ENCODE measurements around the gene LIMA1. TPM values are rescaled to one million over a fixed set of nuclear protein-coding genes. Genes with fewer than 3 reads are reported as not detected.
A peak's percentile ranks its signal among the peaks of the same experiment; 100 is the strongest.

The LIMA1 gene
- total RNA-seq, 4 donors from 2014 or later = 87.7 to 213 (median 152) TPM

DNA sequence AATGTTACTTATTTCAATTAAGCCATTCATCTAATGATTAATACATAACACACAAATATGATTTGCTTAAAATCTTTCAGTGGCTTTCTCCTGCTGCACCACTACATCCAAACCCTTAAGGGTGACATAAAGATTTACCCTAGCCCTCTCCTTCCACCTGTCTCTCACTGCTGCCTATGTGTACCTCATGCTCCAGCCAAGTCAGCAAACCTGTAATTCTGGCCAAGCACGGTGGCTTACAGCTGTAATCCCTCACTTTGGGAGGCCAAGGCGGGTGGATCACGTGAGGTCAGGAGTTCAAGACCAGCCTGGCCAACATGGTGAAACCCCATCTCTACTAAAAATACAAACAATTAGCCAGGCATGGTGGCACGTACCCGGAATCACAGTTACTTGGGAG, 84.5 kb downstream of the LIMA1 start:
- 91 to 93% methylated on average over 5 of the region's 5 CpGs for WGBS, 2 donors
- TF ChIP-seq POLR2A (IDR thresholded peaks at IDR 0.05) (no peak), EP300 (IDR thresholded peaks at IDR 0.05) (no peak)
- TF ChIP-seq, protein P1, sequence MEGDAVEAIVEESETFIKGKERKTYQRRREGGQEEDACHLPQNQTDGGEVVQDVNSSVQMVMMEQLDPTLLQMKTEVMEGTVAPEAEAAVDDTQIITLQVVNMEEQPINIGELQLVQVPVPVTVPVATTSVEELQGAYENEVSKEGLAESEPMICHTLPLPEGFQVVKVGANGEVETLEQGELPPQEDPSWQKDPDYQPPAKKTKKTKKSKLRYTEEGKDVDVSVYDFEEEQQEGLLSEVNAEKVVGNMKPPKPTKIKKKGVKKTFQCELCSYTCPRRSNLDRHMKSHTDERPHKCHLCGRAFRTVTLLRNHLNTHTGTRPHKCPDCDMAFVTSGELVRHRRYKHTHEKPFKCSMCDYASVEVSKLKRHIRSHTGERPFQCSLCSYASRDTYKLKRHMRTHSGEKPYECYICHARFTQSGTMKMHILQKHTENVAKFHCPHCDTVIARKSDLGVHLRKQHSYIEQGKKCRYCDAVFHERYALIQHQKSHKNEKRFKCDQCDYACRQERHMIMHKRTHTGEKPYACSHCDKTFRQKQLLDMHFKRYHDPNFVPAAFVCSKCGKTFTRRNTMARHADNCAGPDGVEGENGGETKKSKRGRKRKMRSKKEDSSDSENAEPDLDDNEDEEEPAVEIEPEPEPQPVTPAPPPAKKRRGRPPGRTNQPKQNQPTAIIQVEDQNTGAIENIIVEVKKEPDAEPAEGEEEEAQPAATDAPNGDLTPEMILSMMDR (IDR thresholded peaks at IDR 0.05) = no peak

DNA sequence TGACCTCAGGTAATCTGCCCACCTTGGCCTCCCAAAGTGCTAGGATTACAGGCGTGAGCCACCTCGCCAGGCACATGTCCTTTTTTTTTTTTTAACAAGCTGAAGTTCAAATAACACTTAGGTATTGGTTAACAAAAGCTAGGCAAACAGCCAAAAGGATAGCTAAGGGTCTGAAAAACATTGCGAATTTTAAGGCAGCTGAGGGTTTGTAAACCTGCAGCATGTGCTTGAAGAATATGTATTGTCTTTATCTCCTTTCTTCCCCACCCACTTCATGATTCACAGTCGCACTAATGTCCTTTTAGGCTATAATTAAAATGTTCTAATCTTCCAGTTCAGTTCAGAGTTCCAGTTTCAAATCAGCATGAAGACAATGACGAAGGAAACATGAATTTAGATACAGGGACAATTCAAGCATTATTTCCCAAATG, 86.0 kb downstream of the LIMA1 start:
- Histone ChIP-seq H3K9me3 (no peaks in the 10 kb centered on the region), H3K36me3 (peaks cover 0 to 66% (median 0%) of the 10 kb centered on the region in 3 donors), H3K27ac (no peak overlapping the region), H3K4me1 (peaks cover 0 to 6% (median 0%) of the 10 kb centered on the region in 4 donors), H3K4me3 (no peak overlapping the region), H3K27me3 (no peaks in the 10 kb centered on the region)
- WGBS, 2 donors = 73 to 78% methylated on average over 5 of the region's 5 CpGs
- TF ChIP-seq EP300 (IDR thresholded peaks at IDR 0.05) = no peak
- TF ChIP-seq POLR2A (IDR thresholded peaks at IDR 0.05) = no peak
- TF ChIP-seq, protein P1 (IDR thresholded peaks at IDR 0.05) = no peak
- DNase-seq (ENCODE audit: low spot score in 2 of 2) = no peak

More for the DNA sequence above, 84.5 kb downstream of the LIMA1 start:
- no peak for DNase-seq (ENCODE audit: low spot score in 2 of 2)
- Histone ChIP-seq H3K36me3 (peaks cover 0 to 73% (median 0%) of the 10 kb centered on the region in 3 donors), H3K4me1 (peaks cover 0 to 6% (median 0%) of the 10 kb centered on the region in 4 donors), H3K27me3 (no peaks in the 10 kb centered on the region), H3K4me3 (no peak overlapping the region), H3K27ac (no peak overlapping the region), H3K9me3 (no peaks in the 10 kb centered on the region)

DNA sequence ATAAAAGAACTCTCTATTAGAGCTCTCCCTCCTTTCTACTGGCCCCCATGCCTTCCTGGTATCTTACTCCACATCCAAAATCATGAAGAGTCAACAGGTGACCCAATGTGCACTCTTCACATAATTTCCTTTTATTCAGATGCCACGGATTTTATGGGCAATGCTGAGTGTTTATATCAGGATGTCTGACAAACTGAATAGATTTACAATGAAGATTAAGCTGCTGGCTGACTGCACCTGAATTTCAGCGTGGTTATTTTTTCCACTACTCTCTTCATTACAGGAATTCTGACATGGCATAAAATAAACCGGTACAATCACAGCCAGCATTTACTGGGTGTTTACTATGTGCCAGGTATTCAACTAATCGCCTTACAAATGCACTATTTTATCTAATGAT, 86.8 kb downstream of the LIMA1 start:
- TF ChIP-seq EP300 (IDR thresholded peaks at IDR 0.05) (no peak), POLR2A (IDR thresholded peaks at IDR 0.05) (no peak)
- TF ChIP-seq, protein P1 (IDR thresholded peaks at IDR 0.05) = no peak
- Histone ChIP-seq H3K36me3 (peaks cover 0 to 66% (median 0%) of the 10 kb centered on the region in 3 donors), H3K4me3 (no peak overlapping the region), H3K4me1 (peaks cover 0 to 6% (median 0%) of the 10 kb centered on the region in 4 donors), H3K27me3 (no peaks in the 10 kb centered on the region), H3K9me3 (no peaks in the 10 kb centered on the region), H3K27ac (peak overlapping the region in 1 of 4 donors; percentile 8)
- DNase-seq (ENCODE audit: low spot score in 2 of 2) = no peak
- WGBS, 2 donors = 67 to 69% methylated on average over 4 of the region's 4 CpGs

DNA sequence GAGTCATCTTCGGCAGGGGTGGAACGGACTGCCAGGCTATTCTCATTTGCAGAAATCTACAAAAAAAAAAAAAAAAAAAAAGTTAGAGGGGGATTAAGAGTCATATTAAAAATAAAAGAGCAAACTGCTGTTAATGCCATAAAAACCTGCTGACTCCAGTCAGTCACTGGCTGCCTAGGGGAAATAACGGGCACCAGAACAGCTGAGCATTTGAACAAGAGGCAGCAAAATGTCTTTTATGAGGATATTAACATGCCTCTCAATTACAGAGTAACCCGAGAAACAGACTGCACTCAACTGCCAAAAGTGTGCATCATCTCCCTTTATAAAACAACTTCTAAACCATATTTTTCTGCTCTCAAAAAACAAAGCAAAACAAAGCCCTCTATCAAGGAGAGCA, 87.5 kb downstream of the LIMA1 start:
- no peak for TF ChIP-seq EP300 (IDR thresholded peaks at IDR 0.05)
- TF ChIP-seq, protein P1 (IDR thresholded peaks at IDR 0.05) = no peak
- TF ChIP-seq POLR2A (IDR thresholded peaks at IDR 0.05) = no peak
- H3K36me3 ChIP-seq = peaks cover 0 to 66% (median 0%) of the 10 kb centered on the region in 3 donors
- DNase-seq (ENCODE audit: low spot score in 2 of 2) = no peak

DNA sequence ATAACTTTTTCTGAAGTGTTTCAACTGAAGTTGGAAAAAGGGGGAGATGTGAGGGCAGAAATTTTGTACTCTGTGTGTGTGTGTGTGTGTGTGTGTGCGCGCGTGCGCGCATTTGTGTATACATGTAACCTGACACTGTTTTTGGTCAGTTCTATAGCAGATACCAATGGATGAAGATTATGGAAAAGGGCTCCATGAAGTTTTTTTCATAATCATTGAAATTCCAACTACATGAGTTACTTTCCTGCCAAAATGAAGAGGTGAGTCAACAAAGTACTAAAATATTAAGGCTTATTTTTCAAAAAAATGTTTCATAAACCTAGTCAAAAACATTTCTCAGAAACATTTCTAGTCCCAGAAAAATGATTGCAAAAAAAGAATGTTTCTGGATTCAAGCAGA, 90.4 kb downstream of the LIMA1 start:
- no peak for DNase-seq (ENCODE audit: low spot score in 2 of 2)
- Histone ChIP-seq H3K4me1 (peaks cover 0 to 13% (median 8%) of the 10 kb centered on the region in 4 donors), H3K27ac (peak overlapping the region in 1 of 4 donors; percentile 62), H3K27me3 (no peaks in the 10 kb centered on the region), H3K36me3 (peaks cover 0 to 38% (median 0%) of the 10 kb centered on the region in 3 donors), H3K9me3 (no peaks in the 10 kb centered on the region), H3K4me3 (no peak overlapping the region)
- WGBS, 2 donors = 87 to 97% methylated on average over 5 of the region's 5 CpGs
- TF ChIP-seq POLR2A (IDR thresholded peaks at IDR 0.05) (no peak), EP300 (IDR thresholded peaks at IDR 0.05) (no peak)
- TF ChIP-seq, protein P1 (IDR thresholded peaks at IDR 0.05) = no peak

More for the DNA sequence above, 87.5 kb downstream of the LIMA1 start:
- 61% methylated on average over 4 of the region's 4 CpGs for WGBS, 2 donors
- Histone ChIP-seq H3K27me3 (no peaks in the 10 kb centered on the region), H3K4me3 (no peak overlapping the region), H3K4me1 (peaks cover 0 to 6% (median 0%) of the 10 kb centered on the region in 4 donors), H3K9me3 (no peaks in the 10 kb centered on the region), H3K27ac (no peak overlapping the region)
